Activated naive CD4-positive, alpha-beta T cell treated with anti-CD3 and anti-CD28 coated beads, Interleukin-2, amount 50 U/mL, for 72 hours (primary cell): ENCODE data around the gene CSF1. TPM values are rescaled to one million over a fixed set of nuclear protein-coding genes. Genes with fewer than 3 reads are reported as not detected.

Experiments used
- ATAC-seq, 2 donors: fragments of 150-1000 bp; cut with Tn5 transposase; 2 replicates each; pipeline ENCODE4 v1.10.0; 2021; ENCODE audit warnings: mild to moderate bottlenecking in 2 of 2, moderate library complexity in 2 of 2
- DNase-seq, 2 donors: peaks; one replicate each; pipeline ENCODE4 v3.0.0; 2021 to 2022; ENCODE audit warnings: low spot score in 2 of 2
- H3K27ac Mint-ChIP-seq, 2 donors: one replicate each; pipeline ENCODE4 v1.8.0; 2022; ENCODE audit warnings: mild to moderate bottlenecking in 2 of 2, mixed read lengths in 2 of 2
- H3K36me3 Mint-ChIP-seq, 2 donors: one replicate each; pipeline ENCODE4 v1.8.0; 2022; ENCODE audit warnings: mixed read lengths in 2 of 2
- H3K9me3 Mint-ChIP-seq, 2 donors: one replicate each; pipeline ENCODE4 v1.8.0; 2022; ENCODE audit warnings: mixed read lengths in 2 of 2
- total RNA-seq, 2 donors: library from RNA; stranded (reverse); gene quantifications; one replicate each; pipeline ENCODE4 v1.2.3, GENCODE V29; 2022

CSF1 gene
- total RNA-seq, 2 donors from 2014 or later = 13.7 to 19.9 TPM

DNA sequence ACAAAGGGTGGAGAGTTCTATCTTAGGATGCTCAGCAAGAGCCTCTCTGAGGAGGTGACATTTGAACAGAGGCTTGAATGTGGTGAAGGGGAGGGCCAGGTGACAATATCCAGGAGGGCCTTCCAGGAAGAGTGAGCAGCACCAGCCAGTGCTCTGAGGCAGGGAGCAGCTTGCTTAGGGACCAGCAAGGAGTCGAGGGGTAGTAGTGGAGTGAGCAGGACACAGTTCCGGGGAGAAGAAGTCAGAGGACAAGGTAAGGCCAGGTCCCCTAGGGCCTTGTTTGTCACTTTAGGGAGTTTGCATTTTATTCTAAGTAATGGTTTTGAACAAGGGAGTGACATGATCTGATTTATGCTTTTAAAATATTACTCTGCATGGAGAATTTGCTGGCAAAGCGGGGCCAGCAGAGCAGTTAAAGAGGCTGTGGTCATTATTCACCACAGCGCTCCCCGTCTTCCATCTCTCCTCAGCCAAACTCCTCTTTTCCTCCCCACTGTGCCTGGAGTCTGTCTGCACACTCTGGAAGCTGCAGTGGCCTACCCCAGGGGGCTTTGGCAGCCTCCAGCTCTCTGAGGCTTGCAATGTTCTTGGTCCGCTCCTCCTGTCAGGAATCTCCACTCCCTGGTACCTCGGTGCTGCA, 17.0 kb upstream of the CSF1 start:
- no peak for ATAC-seq
- DNase-seq = no peak
- Mint-ChIP-seq H3K36me3 (no peaks in the 10 kb centered on the region), H3K27ac (no peak overlapping the region), H3K9me3 (no peaks in the 10 kb centered on the region)

DNA sequence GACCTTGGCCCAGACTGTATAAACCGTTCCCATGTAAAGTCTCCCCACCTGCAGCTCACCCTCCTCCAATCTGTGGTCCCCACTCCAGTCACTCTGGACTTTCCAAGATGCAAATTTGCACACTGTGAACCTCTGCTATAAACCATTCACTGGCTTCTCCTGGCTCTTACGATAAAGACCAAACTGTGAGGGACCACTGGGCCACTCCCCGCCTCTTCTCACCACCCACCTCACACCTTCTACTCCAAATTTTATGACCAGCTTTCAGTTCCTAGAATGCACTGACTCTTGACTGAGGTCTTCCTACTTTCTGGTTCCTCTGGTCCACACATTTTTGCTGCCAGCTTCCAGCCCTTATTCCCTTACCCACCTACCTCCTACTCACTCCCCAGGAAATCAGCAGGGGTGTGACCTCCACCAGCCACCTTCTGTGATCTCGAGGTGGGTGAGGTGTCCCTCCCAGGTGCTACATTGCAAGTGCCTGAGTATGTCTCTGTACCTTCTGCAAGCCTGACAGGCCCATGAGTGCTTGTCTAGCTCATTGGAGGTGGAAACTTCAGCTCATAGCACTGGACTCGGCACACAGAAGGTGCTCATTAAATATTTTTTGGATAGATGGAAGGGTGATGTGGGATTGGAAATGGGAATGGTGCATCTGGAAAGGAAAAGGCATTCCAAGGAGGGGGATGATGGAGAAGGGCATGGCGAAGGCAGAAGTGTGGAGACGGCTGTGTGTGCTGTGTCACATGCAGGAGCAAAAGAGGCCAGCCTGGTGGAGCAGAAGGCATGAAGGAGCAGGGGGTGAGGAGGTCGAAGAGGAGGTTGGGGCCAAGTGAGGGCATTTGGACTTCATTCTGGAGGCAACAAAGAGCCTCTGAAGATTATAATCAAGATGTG, 15.6 kb upstream of the CSF1 start:
- DNase-seq (no peak), ATAC-seq (no peak)
- no peak overlapping the region for H3K27ac Mint-ChIP-seq
- H3K9me3 Mint-ChIP-seq = no peaks in the 10 kb centered on the region
- H3K36me3 Mint-ChIP-seq = no peaks in the 10 kb centered on the region

DNA sequence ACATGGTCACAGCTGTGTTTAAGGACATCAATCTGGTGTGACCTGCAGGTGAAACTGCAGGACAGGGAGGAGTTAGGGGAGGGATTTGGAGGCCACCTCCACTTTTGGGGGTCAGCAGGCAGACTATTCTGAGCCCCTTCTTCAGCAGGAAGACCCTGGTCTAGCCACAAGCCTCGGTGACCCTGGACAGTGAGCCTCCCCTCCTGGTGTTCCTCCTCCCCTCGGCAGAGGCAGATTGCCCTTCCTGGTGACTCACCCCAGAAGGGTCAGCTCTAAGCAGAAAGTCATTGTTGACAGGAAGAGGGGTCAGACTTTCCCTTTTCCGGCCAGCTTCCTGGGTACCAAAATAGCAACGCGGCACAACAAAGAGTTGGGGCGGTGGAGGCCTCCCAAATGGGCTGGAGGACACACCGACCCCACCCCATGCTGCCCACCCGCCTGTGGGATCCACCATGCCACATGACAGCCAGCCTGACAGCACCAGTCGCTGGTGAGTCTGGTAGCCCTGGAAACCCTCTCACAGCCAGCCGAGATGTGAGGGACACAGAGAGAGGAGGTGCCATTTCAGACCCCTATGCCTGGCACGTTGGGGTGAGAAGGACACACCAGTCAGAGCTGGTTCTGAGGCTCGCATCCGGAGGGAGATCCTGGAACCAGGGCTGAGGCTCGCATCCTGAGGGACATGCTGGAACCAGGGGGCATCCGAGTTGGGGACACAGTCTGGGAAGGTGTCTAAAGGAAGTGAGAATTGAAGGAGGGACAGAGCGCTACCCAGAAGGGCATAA, 14.7 kb upstream of the CSF1 start:
- ATAC-seq = peak; percentile 66 to 69
- DNase-seq = no peak
- H3K36me3 Mint-ChIP-seq = no peaks in the 10 kb centered on the region
- H3K9me3 Mint-ChIP-seq = no peaks in the 10 kb centered on the region
- no peak overlapping the region for H3K27ac Mint-ChIP-seq

DNA sequence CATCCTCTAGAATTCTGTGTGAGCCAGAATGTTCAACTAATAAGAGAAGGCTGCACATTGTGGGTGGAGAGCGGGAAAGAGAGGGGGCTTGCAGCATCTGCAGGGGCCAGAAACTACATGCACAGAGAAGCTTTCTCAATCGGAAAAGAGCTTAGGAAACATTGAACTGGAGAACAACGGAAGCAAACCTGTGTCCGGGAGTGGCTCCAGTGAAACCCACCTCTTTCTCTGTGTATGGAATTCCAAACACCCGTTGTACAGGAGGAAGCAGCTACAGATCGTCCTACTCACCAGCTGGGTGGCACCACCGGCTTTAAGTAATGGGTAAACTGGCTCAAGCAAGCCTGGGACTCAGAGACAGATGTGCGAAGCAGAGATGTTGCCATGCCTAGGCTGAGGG, 14.0 kb upstream of the CSF1 start:
- no peaks in the 10 kb centered on the region for H3K36me3 Mint-ChIP-seq
- H3K9me3 Mint-ChIP-seq = no peaks in the 10 kb centered on the region
- DNase-seq (no peak), ATAC-seq (no peak)
- H3K27ac Mint-ChIP-seq = peak overlapping the region in 1 of 2 donors; percentile 39

DNA sequence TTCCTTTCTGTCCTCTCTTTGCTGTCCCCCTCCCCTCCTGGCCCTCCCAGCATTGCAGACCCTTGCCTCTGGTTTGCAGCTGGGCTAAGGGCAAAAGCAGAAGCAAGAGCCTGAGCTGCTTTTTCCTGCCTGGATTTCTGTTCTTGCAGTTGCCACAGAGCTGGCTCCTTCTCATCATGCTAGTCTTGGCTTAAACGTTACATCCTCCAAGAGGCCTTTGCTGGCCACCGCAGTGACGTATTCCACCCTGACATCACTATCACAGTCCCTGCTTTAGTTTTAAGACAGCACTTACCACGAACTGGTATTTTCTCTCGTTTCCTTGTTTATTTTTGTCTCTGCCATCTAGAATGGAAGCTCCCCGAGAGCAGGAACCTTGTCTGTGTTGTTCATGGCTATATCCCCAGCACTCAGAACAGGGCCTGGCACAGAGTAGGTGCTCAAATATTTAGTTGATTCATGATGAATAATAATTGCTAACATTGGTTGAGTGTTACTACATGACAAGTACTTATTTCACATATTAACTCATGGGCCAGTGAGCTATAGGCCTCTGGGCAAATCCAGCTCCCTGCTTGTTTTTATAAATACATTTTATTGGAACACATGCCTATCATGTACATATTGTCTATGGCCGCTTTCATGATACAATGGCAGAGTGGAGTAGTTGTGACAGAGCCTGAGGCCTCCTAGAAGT, 13.2 kb upstream of the CSF1 start:
- Mint-ChIP-seq H3K9me3 (no peaks in the 10 kb centered on the region), H3K36me3 (no peaks in the 10 kb centered on the region), H3K27ac (peak overlapping the region in 1 of 2 donors; percentile 46)
- ATAC-seq (no peak), DNase-seq (no peak)

DNA sequence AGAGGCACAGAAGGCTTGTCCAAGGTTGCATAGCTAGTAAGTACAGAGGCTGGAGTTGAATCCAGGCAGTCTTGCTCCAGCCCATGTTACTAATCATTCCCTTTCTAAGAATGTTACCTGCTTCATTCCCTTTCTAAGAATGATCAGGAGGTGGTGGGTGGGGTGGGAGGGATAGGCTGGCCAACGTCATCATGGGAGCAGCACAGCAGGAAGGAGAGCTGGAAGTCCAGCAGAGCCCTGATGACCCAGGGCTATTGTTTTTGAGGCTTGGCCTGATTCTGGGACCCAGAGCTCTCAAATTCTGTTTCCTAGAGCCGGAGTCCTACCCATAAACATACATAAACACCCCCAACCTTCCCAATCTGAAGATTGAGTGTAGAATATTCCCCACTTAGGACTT, 11.8 kb upstream of the CSF1 start:
- no peak overlapping the region for H3K27ac Mint-ChIP-seq
- no peak for DNase-seq
- no peaks in the 10 kb centered on the region for H3K36me3 Mint-ChIP-seq
- H3K9me3 Mint-ChIP-seq = peaks cover 0 to 7% of the 10 kb centered on the region in 2 donors
- ATAC-seq = no peak

DNA sequence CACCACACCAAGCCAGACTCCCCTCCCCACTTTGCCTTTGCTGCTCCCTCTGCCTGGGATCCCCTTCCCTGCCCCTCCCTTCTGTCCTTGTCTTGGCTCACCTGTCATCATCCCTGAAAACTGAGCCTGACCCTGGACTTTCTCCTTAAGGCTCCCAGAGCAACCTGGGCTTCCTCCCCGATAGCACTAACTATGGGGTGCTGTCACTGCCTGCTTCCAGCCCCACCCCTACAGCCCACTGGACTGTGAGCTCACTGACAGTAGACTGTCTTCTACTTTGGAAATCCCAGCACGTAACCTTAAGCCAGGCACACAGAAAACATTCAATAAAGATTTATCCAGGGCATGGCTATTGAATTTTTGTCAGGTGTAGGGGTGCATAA, 9.5 kb upstream of the CSF1 start:
- Mint-ChIP-seq H3K27ac (no peak overlapping the region), H3K9me3 (peaks cover 5 to 12% of the 10 kb centered on the region in 2 donors), H3K36me3 (peaks cover 5 to 6% of the 10 kb centered on the region in 2 donors)
- ATAC-seq = no peak
- no peak for DNase-seq

DNA sequence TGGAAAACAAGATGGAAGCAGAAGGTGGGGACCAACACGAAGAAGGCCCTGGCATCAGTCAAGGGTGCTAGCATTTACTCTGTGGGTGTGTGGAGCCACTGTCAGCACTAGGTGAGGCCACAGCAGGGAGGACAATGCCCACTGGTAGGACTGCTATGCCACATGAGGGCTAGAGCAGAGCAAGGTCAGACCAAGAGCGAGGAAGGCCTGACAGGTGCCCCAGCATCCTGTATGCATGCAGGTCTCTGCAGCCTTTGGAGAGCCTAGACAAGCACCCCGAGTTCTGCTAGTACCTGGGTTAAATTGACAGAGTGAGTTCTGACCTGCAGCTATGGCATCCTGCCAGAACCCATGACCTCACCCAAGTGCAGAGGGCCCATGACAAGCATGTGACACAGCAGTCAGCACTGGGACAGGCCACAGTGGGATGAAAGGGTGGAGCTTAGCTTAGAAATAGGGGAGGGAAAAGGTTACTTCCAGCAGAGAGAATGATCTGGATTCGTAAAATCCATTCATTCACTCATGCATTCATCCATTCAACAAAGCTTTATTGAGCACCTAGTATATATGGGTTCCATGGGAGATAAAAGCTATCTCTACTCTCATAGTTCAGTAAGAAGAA, 9.0 kb upstream of the CSF1 start:
- peaks cover 10% of the 10 kb centered on the region in 2 donors for H3K36me3 Mint-ChIP-seq
- DNase-seq = no peak
- no peak overlapping the region for H3K27ac Mint-ChIP-seq
- no peak for ATAC-seq
- H3K9me3 Mint-ChIP-seq = peaks cover 5 to 12% of the 10 kb centered on the region in 2 donors

DNA sequence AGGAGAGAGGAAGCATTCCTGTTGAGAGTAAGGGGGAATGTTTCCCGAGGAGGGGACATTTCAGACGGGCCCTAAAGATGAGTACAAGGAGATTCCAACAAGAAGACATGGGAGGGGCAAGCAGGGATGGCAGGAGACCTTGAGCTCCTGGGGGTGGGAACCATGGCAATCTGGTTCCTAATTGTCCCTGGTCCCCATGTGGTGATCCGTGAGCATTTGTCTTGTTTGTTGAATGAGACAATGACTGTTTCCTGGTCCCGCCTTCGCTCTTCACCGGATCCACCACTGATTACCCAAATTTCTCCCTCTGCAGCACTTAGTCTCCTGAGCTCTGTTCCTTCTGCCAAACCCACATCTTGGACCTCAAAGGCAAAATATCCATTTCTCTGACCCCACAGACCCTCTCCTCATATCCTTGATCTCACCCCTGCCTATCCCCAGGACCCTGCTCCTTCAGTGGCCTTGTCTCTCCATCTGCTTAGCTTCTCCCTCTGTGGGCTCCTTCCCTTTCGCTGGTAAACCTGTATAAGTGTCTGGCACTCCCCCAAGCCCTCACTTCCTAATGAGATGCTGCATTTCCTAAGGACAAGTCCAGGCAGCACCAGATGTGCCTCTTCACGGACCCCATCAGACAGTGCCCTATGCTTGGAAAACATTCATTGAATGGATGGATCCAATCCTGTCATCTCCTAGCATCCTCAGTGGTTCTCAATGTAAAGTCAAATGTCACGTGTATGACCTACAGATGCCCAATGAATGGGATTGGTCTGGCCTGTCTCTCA, 8.3 kb upstream of the CSF1 start:
- Mint-ChIP-seq H3K36me3 (peaks cover 10% of the 10 kb centered on the region in 2 donors), H3K9me3 (peaks cover 5 to 12% of the 10 kb centered on the region in 2 donors), H3K27ac (no peak overlapping the region)
- DNase-seq (no peak), ATAC-seq (no peak)

DNA sequence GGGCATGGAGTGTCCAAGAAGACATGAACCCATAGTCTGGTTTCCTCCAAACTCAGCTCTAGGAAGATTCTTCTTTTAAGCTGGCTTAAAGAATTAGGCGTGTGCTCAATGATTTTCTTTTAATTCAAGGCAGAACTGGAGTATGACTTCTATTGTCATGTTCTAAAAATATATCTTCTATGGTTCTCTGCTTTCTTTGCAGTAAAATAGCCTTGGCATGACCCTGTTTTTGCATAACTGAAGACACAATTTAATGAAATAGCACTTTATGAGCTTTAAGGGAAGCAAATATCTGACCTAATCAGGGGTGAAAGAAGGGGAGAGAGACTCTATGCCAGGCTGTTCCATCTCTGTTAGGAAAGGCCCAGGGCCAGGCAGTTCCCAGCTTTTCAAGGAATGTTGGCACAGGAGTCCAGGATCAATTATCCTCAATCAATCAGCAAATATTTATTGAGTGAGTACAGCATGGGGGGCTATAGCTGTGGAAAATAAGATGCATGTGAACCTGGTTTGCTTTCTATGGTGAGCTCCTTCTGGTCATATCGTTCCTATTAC, 7.2 kb upstream of the CSF1 start:
- ATAC-seq (no peak), DNase-seq (no peak)
- peaks cover 5 to 12% of the 10 kb centered on the region in 2 donors for H3K9me3 Mint-ChIP-seq
- H3K36me3 Mint-ChIP-seq = peaks cover 10% of the 10 kb centered on the region in 2 donors
- H3K27ac Mint-ChIP-seq = no peak overlapping the region

DNA sequence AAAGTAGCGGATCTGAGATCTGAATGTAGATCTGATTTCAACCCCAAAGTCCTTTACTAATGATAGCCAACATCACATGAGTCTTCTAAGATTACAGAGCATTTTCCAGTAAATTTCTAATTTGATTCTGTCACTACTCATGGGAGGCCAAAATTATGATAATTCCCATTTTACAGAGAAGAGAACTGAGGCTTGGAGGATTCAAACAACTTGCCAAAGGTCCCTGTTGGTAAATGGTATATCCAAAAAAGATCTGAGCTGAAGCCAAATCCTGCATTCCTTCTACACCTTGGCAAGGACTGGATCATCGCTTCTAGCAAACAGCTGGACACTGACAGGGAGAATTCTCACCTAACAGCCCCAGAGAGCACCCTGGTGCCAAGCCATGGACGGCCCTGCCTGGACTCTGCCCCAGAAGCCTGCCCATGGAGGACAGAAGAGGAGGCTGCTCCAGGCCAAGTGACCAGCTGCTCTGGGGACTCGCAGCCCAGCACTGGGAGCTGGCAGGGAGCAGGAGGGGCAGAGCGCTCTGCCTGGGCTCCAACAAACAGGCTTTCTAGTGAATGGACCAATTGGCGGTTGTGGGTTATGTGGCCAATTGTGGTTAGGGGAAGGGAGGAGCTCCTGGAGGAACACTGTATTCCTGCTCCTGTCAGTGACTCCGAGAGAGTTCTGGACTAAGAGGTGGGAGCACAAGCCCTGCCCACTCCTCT, 6.4 kb upstream of the CSF1 start:
- DNase-seq (no peak), ATAC-seq (no peak)
- H3K27ac Mint-ChIP-seq = no peak overlapping the region
- H3K9me3 Mint-ChIP-seq = peaks cover 5 to 12% of the 10 kb centered on the region in 2 donors
- peaks cover 10% of the 10 kb centered on the region in 2 donors for H3K36me3 Mint-ChIP-seq

DNA sequence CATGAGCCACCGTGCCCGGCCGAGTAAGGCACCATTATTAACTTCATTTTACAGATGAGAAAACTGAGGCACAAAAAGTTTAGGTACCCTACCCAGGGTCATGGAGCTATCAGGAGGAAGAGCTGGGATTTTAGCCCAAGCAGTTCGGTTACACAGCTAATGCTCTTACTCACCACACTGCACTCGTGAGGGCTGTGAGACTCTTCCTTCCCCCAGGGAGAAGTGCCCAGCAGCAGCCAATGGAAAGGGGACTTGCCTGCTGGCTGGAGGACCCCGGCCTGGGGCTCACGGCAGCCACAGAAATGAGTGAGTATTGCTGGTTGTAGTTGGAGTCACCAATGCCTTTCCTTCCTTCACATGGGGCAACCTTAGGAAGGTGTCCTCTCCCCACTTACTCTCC, 5.2 kb upstream of the CSF1 start:
- Mint-ChIP-seq H3K27ac (peak overlapping the region; percentile 95), H3K9me3 (peaks cover 5 to 12% of the 10 kb centered on the region in 2 donors), H3K36me3 (peaks cover 10% of the 10 kb centered on the region in 2 donors)
- no peak for ATAC-seq
- DNase-seq = no peak

DNA sequence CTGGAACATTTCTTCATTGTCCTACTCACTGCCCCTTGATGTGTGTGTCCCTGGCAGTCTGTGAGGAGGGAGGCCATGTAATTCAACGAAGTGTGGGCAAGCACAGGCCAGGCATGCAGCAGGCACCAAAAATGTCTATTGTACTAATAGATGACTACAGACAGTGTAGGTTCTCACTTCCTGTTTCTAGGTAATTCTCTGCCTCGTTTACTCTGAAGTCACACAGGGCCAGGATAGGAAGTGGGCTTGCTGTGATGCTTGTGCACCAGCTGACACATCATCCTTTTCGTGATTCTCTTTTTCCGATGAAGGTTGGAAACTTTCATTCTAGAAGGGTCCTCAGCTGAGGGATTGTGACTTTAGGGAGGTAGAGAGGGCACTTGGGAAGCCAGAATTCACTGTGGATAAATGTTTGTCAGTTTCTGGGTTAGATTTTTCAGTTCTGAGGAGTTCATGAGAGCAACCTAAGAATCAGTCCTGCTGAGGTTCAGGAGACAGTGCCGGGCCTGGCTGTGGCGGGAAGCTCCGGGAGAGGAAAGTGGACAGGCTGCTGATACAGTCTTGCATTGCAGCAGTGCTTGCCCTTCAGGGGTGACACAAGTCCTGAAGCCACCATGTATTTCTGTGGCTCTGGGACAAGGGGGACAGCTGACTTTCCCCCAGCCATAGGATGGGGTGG, 4.3 kb upstream of the CSF1 start:
- H3K36me3 Mint-ChIP-seq = peaks cover 10% of the 10 kb centered on the region in 2 donors
- peaks cover 5 to 12% of the 10 kb centered on the region in 2 donors for H3K9me3 Mint-ChIP-seq
- DNase-seq (peak; percentile 31 to 63), ATAC-seq (peak; percentile 81 to 93)
- H3K27ac Mint-ChIP-seq = peak overlapping the region; percentile 95

DNA sequence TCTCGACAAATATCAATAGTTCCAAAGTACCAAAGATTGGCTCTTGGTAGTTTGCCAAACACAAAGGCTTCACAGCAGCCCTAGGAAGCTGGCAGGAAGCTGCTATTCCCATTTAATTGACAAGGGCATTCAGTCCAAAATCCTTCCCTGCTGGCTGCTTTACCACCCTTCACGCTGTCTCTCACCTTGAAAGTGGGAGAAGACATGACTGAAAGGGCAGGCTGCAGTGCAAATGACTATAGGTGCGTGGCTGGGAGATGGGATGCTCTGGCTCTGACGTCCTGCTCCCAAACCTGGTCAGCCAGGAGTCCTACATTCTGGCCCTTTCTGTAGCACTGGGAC, 3.8 kb upstream of the CSF1 start:
- no peak for ATAC-seq
- H3K27ac Mint-ChIP-seq = peak overlapping the region in 1 of 2 donors; percentile 95
- peaks cover 5 to 12% of the 10 kb centered on the region in 2 donors for H3K9me3 Mint-ChIP-seq
- no peak for DNase-seq
- peaks cover 10 to 15% of the 10 kb centered on the region in 2 donors for H3K36me3 Mint-ChIP-seq
